Hematopoietic multipotent progenitor cell (in vitro differentiated cells): ENCODE results near the gene NAT10. TPM values are rescaled to one million over a fixed set of nuclear protein-coding genes. Genes with fewer than 3 reads are reported as not detected.
"Not testable (repeated sequence)": the region's sequence is repeated elsewhere in the genome, so short reads cannot be mapped to it uniquely, and the experiment has no call there.

ENCODE experiments used
- DNase-seq, 3 donors: peaks; one replicate each; pipeline ENCODE4 v3.0.0-alpha.2; 2011 to 2015; ENCODE audit warnings: low read depth in 2 of 3, low spot score in 2 of 3
- total RNA-seq: library from RNA; depleted of rRNA; stranded (reverse); fragments of >200 nt; gene quantifications from one replicate; pipeline ENCODE4 v1.2.3, GENCODE V29; 2012

The NAT10 gene
- total RNA-seq: 53.1 TPM

DNA sequence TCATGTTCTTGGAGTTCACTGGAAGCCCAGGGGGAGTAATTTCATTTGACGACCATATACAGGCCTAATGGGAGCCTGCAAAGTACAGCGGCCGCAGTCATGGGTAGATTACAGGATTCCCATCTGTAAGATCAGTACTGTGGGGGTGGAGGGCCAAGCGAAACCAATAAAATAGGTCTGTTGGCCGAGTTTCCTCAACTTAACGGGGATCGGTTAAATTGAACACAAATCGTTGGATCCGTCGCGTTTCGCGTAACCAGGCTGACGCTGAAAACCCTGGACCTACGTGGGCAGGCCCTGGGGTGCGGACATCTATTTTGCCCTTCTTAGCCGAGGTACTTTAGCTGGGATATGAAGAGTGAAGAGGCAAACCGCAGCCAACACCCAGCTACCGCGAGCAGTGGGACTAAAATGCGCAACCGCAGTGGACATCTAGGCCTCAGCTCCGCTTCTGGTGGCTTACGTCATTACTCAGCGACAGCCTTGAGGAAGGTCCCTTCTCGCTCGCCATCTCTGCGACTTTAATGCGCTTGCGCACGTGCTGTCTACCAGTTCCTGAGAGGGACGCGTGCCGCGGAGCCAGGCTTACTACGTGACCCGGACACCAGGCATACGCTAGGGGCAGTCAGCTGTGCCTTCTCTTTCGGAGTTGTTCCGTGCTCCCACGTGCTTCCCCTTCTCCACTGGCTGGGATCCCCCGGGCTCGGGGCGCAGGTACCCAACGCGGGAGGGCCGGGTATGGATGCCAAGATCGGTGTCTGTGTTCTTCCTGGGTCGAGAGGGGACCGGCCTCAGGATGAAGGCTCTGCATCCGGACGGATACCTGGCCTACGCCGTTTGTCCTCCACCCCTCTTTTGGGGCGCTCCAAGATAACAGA lies at the start of gene NAT10:
NAT10 (plus strand) TSS at position 551 of the 878 bp plus-strand sequence. CDS start 2,597 bp downstream, outside the sequence.
- peak; percentile 97 to 99 (median 99) for DNase-seq

DNA sequence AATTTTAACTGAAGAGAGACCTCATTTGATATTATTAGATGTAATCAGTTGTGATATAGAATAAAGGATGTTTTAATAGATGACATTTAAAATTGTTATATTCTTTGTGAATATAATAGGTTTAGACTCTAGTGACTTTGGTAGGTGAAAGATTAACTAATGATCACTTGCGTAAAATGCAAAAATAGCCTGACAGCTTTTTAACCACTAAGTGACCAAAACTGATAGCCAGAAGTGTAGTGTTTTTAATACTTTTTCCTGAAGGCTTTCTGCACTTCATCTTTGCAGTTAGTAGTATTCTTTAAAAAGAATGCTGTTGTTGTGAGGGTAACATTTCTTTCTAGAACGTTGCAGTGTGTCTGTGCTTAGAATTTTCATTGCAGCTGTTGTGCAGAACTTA lies 48.8 kb upstream of the NAT10 start:
- DNase-seq: no peak

DNA sequence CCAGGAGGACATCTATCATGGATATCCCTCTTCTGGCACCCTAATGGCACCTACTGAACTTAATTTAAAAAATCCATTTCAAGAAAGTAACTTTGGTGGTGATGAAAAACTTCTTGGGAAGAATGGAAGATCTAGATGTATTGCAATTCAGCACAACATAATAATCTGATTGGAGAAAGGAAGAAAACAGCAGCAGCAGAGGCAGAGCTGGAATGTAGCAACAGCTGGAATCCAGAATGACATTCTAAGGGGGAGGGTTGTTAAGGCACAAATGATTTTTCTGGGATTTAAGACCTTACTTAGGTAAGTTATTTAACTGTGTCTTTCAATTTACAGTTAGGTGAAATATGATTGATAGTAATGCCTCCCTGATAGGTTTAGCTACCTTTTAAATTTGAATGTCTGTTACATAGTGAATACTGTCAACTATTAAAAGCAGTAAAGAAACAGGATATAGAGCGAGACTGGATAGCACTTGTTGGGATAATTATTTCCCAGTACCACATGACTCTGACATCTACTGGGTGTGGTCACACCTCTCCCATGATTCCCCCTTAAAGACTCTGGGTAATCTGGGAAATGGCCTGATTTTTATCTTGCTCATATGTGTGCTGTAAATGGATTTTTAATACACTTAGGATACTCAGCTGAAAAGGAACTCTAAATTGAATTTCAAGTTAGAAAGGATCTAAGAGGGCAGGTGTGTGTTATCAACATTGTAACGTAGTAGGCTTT lies 42.2 kb upstream of the NAT10 start:
- no peak for DNase-seq

DNA sequence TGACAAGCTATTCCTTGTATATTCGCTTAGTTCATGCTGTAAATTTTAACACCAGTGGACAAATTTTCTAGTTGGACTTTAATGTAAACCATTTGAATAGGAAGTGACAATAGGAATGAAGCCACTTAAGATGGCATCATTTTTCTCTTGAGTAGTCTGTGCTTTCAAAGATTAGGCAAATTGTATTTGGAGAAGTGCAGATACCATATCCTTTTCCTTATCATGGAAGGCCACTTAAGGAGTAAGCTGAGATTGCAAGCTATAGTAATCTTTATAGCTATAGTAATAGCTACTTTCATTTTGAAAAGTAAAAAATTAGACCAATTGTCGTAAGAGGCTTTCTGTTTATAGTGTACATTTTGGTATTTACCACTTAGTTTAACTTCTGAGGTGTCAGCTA lies 41.1 kb upstream of the NAT10 start:
- no peak for DNase-seq

DNA sequence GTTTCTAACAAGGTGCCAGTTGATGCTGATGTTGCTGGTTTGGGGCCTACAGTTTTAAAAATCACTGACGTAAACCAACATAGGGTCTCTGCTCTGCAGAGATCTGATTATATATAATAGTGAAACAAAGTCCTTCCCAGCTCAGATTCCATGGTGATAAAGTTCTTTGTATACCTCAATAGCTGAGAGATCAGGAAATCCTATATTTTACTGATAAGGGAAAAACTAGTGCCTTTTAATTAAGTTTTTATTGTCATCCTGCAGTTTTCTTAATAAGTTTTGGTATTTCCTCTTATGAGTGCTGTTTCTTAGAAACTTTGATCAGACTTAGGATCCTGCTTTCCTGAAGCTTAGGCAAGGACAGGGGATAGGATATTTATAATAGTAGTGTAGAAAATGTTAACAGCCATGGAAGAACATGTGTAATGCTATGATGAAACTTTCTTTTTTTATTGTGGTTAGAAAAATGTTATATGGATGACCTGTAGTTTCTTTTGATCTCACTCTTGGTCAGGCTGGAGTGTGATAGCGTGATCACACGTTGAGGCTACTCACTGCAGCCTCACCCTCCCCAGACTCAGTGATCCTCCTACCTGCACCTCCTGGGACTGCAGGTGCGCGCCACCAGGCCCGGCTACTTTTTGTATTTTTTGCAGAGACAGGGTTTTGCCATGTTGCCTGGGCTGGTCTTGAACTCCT lies 39.8 kb upstream of the NAT10 start:
- DNase-seq: no peak

DNA sequence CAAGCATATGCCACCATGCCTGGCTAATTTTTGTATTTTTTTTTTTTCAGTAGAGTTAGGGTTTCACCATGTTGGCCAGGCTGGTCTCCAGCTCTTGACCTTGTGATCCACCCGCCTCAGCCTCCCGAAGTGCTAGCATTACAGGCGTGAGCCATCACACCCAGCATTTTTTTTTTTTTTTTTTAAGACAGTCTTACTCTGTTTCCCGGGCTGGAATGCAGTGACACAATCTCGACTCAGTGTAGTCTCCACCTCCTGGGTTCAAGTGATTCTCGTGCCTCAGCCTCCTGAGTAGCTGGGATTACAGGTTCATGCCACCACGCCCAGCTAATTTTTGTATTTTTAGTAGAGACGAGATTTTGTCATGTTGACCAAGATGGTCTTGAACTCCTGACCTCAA lies 38.7 kb upstream of the NAT10 start:
- not testable (repeated sequence) for DNase-seq

DNA sequence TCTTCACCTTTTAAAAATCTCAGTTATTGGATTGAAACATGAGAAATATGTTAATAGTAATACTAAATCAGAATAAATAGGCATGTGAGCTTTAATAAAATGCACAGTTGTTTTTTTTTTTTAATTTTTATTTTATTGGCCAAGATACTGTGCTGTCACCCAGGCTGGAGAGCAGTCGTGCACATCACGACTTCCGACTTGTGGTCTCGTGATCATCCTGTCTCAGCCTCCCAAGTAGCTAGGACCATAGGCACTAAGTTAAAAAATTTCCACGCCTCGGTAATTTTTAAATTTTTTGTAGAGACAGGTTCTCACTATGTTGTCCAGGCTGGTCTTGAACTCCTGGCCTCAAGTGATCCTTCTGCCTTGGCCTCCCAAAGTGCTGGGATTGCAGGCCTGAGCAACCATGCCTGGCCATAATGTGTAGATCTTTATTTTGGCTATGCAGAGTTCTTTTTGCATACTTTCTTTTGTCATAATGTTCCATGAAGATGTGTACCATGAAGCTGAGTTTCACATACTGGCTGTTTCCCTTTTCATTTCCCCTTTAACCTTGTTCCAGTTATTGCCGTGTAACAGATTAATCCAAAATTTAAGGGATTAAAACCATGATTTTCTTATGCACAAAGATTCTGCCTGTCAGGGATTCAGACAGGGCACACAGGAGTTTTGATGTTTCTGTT lies 37.9 kb upstream of the NAT10 start:
- DNase-seq: no peak

DNA sequence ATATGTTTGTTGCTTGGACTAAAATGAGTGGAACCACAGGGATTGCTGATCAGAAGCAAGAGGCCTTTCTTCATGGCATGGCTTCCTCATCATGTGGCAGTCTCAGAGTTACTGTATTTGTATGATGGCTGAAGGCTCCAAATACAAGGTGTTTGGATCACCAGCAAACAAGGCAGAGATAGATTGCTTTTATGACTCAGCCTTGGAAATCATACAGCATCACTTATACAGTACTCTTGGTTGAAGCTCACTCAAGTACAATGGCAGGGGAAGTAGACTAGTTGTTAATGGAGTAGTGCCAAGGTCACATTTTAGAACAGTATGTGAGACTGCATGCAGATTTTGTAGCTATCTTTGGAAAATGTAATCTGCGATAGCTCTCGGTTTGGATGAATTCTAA lies 37.3 kb upstream of the NAT10 start:
- peak in 1 of 3 donors; percentile 7 for DNase-seq

DNA sequence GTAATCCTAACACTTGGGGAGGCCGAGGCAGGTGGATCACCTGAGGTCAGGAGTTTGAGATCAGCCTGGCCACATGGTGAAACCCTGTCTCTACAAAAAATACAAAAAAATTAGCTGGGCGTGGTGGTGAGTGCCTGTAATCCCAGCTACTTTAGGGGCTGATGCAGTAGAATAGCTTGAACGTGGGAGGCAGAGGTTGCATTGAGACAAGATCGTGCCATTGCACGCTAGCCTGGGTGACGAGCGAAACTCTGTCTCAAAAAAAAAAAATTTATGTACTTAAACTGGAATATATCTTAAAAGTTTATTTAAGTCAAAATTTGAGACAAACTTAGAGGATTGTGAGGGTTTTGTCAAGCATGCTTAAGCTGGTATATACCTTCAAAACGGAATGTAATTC lies 34.1 kb upstream of the NAT10 start:
- DNase-seq: not testable (repeated sequence)

DNA sequence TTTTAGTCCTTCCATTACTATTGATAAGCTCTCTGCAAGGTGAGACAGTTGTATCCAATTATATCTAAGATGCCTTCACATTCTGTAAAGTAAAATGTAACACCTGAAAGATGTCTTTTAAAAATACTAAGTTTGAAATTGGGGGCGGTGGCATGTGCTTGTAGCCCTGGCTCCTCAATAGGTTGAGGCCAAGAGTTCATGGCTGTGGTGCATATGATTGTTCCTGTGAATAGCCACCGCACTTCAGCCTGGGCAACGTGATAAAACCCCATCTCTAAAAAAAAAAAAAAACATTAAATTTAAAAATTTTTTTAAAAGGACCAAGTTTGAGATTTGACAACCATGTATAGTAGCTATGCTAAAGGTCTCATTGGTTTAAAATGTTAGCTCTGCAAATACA lies 33.4 kb upstream of the NAT10 start:
- DNase-seq: no peak

DNA sequence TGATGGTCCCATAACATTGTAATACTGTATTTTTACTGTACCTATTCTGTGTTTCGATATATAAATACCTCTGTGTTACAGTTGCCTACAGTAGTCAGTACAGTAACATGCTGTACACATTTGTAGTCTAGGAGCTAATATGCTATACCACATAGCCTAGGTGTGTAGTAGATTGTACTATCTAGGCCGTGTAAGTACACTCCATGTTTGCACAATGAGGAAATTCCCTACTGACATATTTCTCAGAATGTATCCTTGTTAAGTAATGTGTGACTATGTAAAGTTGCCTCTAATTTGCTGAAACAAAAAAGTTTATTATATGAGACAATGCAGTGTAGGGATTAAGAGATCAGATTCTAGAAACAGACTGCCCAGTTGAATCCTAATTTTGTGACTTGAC lies 32.6 kb upstream of the NAT10 start:
- no peak for DNase-seq

DNA sequence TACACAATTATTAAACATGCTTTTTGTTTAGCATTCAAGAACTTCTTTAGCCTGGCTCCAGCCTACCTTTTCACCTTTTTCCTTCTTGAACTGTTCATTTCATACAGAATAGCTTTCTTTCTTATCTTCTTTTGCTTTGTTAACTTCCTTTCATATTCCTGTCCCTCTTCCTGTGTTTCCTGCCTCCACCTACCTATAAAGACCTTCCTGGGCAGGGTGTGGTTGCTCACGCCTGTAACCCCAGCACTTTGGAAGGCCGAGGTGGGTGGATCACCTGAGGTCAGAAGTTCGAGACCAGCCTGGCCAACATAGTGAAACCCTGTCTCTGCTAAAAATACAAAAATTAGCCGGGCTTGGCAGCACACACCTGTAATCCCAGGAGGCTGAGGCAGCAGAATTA lies 31.0 kb upstream of the NAT10 start:
- DNase-seq: no peak

DNA sequence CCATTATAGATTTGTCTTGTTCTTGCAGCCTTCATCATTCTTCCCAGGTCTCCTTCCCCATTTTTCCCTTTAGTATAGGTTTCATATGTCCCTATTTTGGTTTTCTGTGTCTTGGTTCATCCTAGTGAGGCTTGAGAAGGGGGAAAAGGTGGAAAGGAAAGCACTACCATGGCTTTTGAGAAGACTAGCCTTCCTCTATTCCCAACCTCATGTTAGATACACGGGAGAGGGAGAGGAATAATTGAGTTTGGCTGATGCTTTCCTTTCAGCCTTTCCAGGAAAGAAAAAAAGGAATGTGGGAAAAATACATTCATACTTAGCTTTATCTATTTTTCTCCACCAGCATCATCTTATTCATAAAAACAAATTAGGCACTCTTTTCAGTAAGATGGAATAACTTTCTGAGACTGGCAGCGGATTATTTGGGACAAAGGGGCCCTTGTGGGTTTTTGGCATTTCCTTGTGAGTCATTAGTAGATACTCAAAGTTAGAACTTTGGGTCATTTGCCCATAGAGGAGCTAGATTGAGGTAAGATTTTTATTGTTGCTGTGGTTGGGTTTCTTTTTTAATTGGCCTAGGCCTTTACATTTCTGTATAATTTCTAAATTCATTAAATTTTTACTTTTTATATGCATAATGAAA lies 30.1 kb upstream of the NAT10 start:
- no peak for DNase-seq

DNA sequence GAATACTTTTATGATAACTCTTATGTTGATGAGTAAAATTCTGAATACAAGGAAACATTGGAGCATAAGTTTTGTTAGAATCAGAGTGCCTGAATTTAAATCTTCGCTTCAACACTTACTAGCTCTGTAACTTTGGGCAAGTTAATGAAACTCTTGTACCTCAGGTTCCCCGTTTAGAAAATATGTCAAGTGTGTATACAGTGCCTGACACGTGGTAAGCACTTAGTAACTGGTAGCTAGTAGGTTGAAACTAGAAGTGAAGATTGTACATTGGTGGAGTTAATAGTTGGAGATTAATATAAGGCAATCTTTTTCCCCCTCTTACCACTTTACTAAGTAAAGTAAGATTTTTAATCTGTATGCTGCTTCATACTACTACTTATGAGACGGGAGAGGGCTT lies 24.8 kb upstream of the NAT10 start:
- DNase-seq: no peak

DNA sequence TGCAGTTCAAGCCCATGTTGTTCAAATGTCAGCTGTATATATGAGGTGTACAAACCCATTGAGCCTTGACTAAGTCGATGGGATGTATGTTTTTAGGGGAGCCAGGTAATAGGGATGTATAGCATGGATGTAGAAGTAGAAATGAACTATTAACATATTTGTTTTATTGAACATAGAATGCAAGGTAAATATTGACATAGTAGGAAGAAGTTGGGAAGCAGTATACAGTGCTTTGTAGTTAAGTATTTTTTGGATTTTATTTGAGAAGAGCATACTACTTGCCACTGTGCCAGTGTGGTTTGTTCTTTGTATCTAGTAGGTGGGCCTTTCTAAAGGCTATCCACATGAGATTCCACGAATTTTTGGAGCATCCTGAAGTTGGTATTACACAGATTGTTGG lies 20.8 kb upstream of the NAT10 start:
- no peak for DNase-seq

DNA sequence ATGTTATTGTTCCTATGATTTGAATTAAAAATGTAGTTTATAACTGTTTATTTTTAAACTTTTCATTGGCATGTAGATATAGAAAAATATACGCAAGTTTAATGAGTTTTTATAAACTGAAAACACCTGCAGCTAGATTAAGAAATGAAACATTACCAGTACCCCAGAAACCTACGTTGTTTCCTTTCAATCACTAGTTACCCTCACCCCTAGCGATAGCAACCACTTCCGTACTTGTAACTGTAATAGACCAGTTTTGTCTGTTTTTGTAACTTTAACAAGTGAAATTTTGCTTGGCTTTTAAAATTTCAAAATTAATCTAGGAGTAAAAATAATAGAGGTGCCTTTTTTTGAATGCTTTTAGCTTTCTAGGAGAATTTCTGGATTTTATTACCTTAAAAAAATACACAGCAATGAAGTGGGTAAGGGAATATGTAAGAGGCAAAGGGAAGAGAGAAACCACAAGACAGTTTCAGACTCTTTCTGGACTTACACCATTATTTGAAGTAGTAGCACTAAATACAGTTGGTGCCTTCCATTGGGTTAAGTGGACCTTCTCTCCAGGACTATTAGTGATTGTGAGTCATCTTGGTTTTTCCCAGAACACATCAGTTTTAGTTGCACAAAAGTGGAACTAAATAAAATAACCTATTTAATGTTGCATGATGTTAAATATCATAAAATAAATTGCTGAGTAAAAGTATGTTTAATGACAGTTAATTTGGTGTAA lies 18.7 kb upstream of the NAT10 start:
- DNase-seq: no peak

DNA sequence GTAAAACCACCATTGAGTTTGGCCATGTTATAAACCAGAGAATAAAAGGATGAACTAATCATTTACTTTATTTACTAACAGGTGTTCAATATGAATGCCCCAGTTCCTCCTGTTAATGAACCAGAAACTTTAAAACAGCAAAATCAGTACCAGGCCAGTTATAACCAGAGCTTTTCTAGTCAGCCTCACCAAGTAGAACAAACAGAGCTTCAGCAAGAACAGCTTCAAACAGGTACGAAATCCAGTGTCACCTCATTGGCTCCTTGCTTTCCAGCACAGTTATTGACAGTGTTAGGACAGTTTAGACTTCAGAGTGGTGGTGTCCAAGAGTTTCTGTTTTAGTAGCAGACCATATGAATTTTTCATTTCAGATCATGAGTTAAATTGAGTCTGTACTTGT lies 13.6 kb upstream of the NAT10 start:
- DNase-seq: no peak

DNA sequence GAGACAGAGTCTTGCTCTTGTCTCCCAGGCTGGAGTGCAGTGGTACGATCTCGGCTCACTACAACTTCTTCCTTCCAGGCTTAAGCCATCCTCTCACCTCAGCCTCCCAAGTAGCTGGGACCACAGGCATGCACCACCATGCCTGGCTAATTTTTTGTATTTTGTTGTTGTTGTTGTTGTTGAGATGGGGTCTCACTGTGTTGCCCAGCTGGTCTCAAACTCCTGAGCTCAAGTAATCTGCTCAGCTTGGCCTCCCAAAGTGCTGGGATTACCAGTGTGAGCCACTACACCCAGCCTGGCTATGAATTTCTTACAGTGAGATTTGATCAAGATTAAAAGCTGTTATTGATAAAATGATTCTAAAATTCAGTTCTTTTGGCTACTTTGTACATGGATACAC lies 10.5 kb upstream of the NAT10 start:
- DNase-seq: not testable (repeated sequence)

DNA sequence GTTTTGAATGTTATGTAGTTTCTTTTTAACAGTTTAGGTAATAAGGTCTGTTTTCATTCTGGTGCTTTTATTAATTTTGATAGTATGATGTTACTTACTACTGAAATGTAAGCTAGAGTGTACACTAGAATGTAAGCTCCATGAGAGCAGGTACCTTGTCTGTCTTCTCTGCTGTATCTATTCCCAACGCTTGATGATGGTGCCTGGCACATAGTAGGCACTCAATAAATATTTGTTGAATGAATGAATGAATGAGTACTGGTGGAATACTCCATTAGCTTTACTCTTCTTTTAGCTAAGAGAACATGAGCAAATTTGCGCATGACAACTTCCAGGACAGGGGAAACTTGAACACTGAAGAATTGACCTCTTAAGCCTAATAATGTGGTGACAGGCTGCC lies 6.6 kb upstream of the NAT10 start:
- no peak for DNase-seq

DNA sequence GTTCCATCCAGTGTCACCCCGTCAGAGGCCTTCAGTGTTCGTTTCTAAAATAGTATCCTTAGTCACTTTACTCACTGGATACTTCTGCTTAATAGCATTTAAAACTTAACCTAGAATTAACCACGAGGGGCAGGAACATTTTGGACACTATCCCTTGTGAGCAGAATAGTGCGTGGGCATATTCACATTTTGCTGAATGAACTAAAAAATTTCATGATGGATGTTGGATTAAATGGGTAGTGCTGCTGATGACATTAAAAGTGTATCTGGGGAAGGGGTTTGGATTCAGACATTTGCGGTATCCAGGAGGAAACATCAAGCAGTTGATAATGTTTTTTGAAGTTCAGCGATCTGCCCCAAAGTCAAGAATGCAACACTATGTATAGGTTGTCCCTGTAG lies 750 bp upstream of the NAT10 start:
- DNase-seq: no peak
